Liver (tissue), 9 donors: ENCODE data around the gene TNS3. TPM values are rescaled to one million over a fixed set of nuclear protein-coding genes. Genes with fewer than 3 reads are reported as not detected.

Experiments used
- DNase-seq: peaks from one replicate; pipeline ENCODE4 v3.0.0-alpha.2; 2017; ENCODE audit warnings: low spot score
- H3K27ac ChIP-seq, 2 donors: one replicate each; pipeline ENCODE4 v1.7.0; 2013; ENCODE audit warnings: inconsistent platforms in 2 of 2, low read length in 2 of 2, control low read depth in 1 of 2, low read depth in 1 of 2, mild to moderate bottlenecking in 1 of 2
- H3K27me3 ChIP-seq, 4 donors: one replicate each; pipeline versions ENCODE4 v1.6.1 to v1.7.0; 2013; ENCODE audit warnings: low read length in 3 of 4, inconsistent platforms in 1 of 4, mild to moderate bottlenecking in 1 of 4, moderate library complexity in 1 of 4; ENCODE audit not compliant: control insufficient read depth in 4 of 4, insufficient read depth in 4 of 4
- H3K36me3 ChIP-seq, 4 donors: one replicate each; pipeline versions ENCODE4 v1.6.1 to v1.7.0; 2013; ENCODE audit warnings: low read length in 3 of 4, mild to moderate bottlenecking in 3 of 4, low read depth in 1 of 4, moderate library complexity in 1 of 4; ENCODE audit not compliant: control insufficient read depth in 4 of 4, insufficient read depth in 3 of 4
- H3K4me1 ChIP-seq, 4 donors: one replicate each; pipeline versions ENCODE4 v1.6.1 to v1.7.0; 2013; ENCODE audit warnings: low read length in 3 of 4, mild to moderate bottlenecking in 3 of 4, moderate library complexity in 1 of 4; ENCODE audit not compliant: control insufficient read depth in 4 of 4, insufficient read depth in 4 of 4
- H3K4me3 ChIP-seq, 3 donors: one replicate each; pipeline versions ENCODE4 v1.6.1 to v1.7.0; 2013; ENCODE audit warnings: low read length in 3 of 3, control low read depth in 1 of 3, low read depth in 1 of 3, mild to moderate bottlenecking in 1 of 3
- H3K9ac ChIP-seq, 2 donors: one replicate each; pipeline ENCODE4 v1.7.0; 2013; ENCODE audit warnings: low read length in 2 of 2, mild to moderate bottlenecking in 2 of 2, moderate library complexity in 2 of 2, control low read depth in 1 of 2, low read depth in 1 of 2
- H3K9me3 ChIP-seq, 4 donors: one replicate each; pipeline versions ENCODE4 v1.6.1 to v1.7.0; 2013; ENCODE audit warnings: low read length in 3 of 4; ENCODE audit not compliant: control insufficient read depth in 4 of 4
- CTCF ChIP-seq: fragments of 150-350 bp; IDR thresholded peaks from 2 replicates; pipeline ENCODE4 v1.5.1; 2017; ENCODE audit warnings: improper control_type of control experiment, low read depth, low read length; ENCODE audit not compliant: missing input control
- EGR1 ChIP-seq, 2 donors: IDR thresholded peaks; 2 replicates each; pipeline ENCODE4 v1.6.1; 2016 to 2018; ENCODE audit warnings: antibody characterized with exemption in 2 of 2, low read depth in 2 of 2
- FOXA1 ChIP-seq: IDR thresholded peaks from 2 replicates; pipeline ENCODE4 v1.6.1; 2016; ENCODE audit warnings: antibody characterized with exemption
- FOXA2 ChIP-seq: IDR thresholded peaks from 2 replicates; pipeline ENCODE4 v1.6.1; 2016; ENCODE audit warnings: antibody characterized with exemption
- GABPA ChIP-seq, 2 donors: IDR thresholded peaks in 1 of 2; conservative IDR thresholded peaks in 1 of 2; 2 replicates each; pipeline ENCODE4 v1.6.1; 2016; ENCODE audit warnings: antibody characterized with exemption in 2 of 2, mild to moderate bottlenecking in 1 of 2, moderate library complexity in 1 of 2
- HNF4A ChIP-seq, 2 donors: conservative IDR thresholded peaks; 2 replicates each; pipeline ENCODE4 v1.6.1; 2016; ENCODE audit warnings: antibody characterized with exemption in 2 of 2, mild to moderate bottlenecking in 2 of 2
- HNF4G ChIP-seq: IDR thresholded peaks from 2 replicates; pipeline ENCODE4 v1.6.1; 2016; ENCODE audit warnings: antibody characterized with exemption
- JUND ChIP-seq, 2 donors: IDR thresholded peaks; 2 replicates each; pipeline ENCODE4 v1.6.1; 2016; ENCODE audit warnings: antibody characterized with exemption in 2 of 2
- MAX ChIP-seq: IDR thresholded peaks from 2 replicates; pipeline ENCODE4 v1.6.1; 2016; ENCODE audit warnings: antibody characterized with exemption
- NR2F2 ChIP-seq: IDR thresholded peaks from 2 replicates; pipeline ENCODE4 v1.6.1; 2016; ENCODE audit warnings: antibody characterized with exemption
- REST ChIP-seq: IDR thresholded peaks from 2 replicates; pipeline ENCODE4 v1.6.1; 2016; ENCODE audit warnings: antibody characterized with exemption, mild to moderate bottlenecking
- RXRA ChIP-seq, 2 donors: IDR thresholded peaks; 2 replicates each; pipeline ENCODE4 v1.6.1; 2017 to 2018; ENCODE audit warnings: antibody characterized with exemption in 2 of 2, mild to moderate bottlenecking in 1 of 2
- SP1 ChIP-seq: IDR thresholded peaks from 2 replicates; pipeline ENCODE4 v1.6.1; 2018; ENCODE audit warnings: antibody characterized with exemption, mild to moderate bottlenecking
- TAF1 ChIP-seq: conservative IDR thresholded peaks from 2 replicates; pipeline ENCODE4 v1.6.1; 2016; ENCODE audit warnings: antibody characterized with exemption, mild to moderate bottlenecking
- YY1 ChIP-seq: IDR thresholded peaks from 2 replicates; pipeline ENCODE4 v1.6.1; 2016; ENCODE audit warnings: antibody characterized with exemption, mild to moderate bottlenecking
- WGBS: extraction: QIAGEN DNeasy Blood & Tissue Kit; methylation state at CpG from one replicate; pipeline ENCODE4 v1.1.7; 2013; 5-methylcytosine and 5-hydroxymethylcytosine counted together
- polyA plus RNA-seq, 2 donors: library from polyadenylated mRNA; stranded (reverse) in 1 of 2; unstranded in 1 of 2; fragments of 200-250 nt in 1 of 2; fragments of >200 nt in 1 of 2; fragmentation: Nextera tagmentation in 1 of 2; extraction: Ambion mirVana in 1 of 2; gene quantifications; one replicate each; pipeline versions ENCODE4 v1.2.1 to v1.2.3, GENCODE V29; 2013 to 2015
- total RNA-seq, 2 donors: library from RNA; depleted of rRNA; stranded (reverse); fragments of >200 nt; gene quantifications; one replicate each; pipeline ENCODE4 v1.2.3, GENCODE V29; 2014
- TF ChIP-seq, protein P1 (sequence below): IDR thresholded peaks from 2 replicates; pipeline ENCODE4 v1.6.1; 2016; ENCODE audit warnings: antibody characterized with exemption
- donor health status: healthy.
- donor health status: healthy.
- donor health status: healthy.
- donor health status: healthy.
- donor health status: healthy.

Gene TNS3
- total and polyA plus RNA-seq, 4 donors = 16.8 to 100 (median 29.5) TPM

DNA sequence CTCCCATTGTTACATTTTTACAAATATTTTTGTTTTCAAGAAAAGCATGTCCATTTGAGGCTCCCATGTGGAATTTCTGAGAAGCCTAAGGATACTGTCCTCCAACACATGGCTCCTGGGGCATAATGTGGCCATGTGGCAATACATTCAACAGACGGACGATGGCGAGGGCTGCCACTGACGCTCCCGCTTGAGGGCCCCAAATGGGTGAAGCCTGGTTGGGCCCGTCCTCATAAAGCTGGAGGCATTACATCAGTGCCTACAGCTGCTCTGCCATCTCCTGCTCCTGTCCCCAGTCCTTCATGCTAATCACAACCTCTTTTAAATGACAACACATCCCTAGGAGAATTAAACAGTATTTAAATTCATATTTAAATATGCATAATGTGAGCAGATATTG lies 246.8 kb downstream of the TNS3 start:
- Histone ChIP-seq H3K4me1 (no peaks in the 10 kb centered on the region), H3K4me3 (no peak overlapping the region), H3K27me3 (no peaks in the 10 kb centered on the region), H3K9ac (no peak overlapping the region), H3K9me3 (no peaks in the 10 kb centered on the region), H3K27ac (no peak overlapping the region), H3K36me3 (peaks cover 3 to 49% (median 32%) of the 10 kb centered on the region in 4 donors)
- DNase-seq = no peak
- TF ChIP-seq REST = no peak
- TF ChIP-seq RXRA (IDR thresholded peaks at IDR 0.05) = no peak
- no peak for TF ChIP-seq FOXA1
- TF ChIP-seq FOXA2 = no peak
- no peak for TF ChIP-seq MAX
- TF ChIP-seq CTCF = no peak
- TF ChIP-seq EGR1 (IDR thresholded peaks at IDR 0.05; ENCODE audit: low read depth in 2 of 2) = no peak
- no peak for TF ChIP-seq GABPA (IDR thresholded peaks at IDR 0.05 in 1 of 2, conservative IDR thresholded peaks at IDR 0.05 in 1 of 2)
- no peak for TF ChIP-seq TAF1
- TF ChIP-seq, protein P1, sequence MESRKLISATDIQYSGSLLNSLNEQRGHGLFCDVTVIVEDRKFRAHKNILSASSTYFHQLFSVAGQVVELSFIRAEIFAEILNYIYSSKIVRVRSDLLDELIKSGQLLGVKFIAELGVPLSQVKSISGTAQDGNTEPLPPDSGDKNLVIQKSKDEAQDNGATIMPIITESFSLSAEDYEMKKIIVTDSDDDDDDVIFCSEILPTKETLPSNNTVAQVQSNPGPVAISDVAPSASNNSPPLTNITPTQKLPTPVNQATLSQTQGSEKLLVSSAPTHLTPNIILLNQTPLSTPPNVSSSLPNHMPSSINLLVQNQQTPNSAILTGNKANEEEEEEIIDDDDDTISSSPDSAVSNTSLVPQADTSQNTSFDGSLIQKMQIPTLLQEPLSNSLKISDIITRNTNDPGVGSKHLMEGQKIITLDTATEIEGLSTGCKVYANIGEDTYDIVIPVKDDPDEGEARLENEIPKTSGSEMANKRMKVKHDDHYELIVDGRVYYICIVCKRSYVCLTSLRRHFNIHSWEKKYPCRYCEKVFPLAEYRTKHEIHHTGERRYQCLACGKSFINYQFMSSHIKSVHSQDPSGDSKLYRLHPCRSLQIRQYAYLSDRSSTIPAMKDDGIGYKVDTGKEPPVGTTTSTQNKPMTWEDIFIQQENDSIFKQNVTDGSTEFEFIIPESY = no peak
- TF ChIP-seq HNF4G = no peak
- no peak for TF ChIP-seq SP1
- TF ChIP-seq HNF4A (conservative IDR thresholded peaks at IDR 0.05) = no peak
- no peak for TF ChIP-seq JUND (IDR thresholded peaks at IDR 0.05)
- 97% methylated on average over 6 of the region's 6 CpGs for WGBS

DNA sequence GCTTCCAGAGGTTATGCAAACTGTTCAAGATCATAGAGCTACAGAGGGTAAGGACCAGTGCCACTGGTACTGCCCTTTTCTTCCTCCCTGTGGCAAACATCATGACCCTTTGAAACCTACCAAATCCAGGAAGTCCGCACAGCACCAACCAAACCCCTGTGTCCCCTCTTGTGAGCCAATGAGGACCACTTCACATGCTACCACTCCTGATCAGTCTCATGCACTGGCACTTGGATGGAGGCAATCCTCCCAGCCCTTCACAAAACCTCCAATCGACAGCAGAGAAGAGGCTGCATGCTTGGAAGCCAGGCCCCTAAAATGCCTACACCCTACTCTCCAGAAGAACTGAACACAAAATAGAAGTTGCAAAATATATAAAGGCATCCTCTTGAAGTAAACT lies 248.0 kb downstream of the TNS3 start:
- Histone ChIP-seq H3K4me1 (peaks cover 0 to 2% (median 0%) of the 10 kb centered on the region in 4 donors), H3K27ac (no peak overlapping the region), H3K9me3 (no peaks in the 10 kb centered on the region), H3K9ac (no peak overlapping the region), H3K4me3 (no peak overlapping the region), H3K36me3 (peaks cover 3 to 55% (median 34%) of the 10 kb centered on the region in 4 donors), H3K27me3 (no peaks in the 10 kb centered on the region)
- no peak for TF ChIP-seq YY1
- no peak for TF ChIP-seq HNF4A (conservative IDR thresholded peaks at IDR 0.05)
- TF ChIP-seq TAF1 = no peak
- TF ChIP-seq REST = no peak
- TF ChIP-seq NR2F2 = no peak
- TF ChIP-seq SP1 = no peak
- no peak for TF ChIP-seq HNF4G
- TF ChIP-seq CTCF = no peak
- WGBS = 94% methylated on average over 2 of the region's 2 CpGs
- DNase-seq = no peak
